Choroid plexus epithelial cell (primary cell): ENCODE results near the gene ZBTB17.

Source experiments
- DNase-seq: peaks from one replicate; pipeline ENCODE4 v3.0.0-alpha.2; 2010; ENCODE audit warnings: low read depth
- H3K4me3 ChIP-seq: 2 replicates; pipeline ENCODE4 v1.5.1; 2011; ENCODE audit warnings: low read depth, mild to moderate bottlenecking, control low read depth, low read length, moderate library complexity
- CTCF ChIP-seq: conservative IDR thresholded peaks from 2 replicates; pipeline ENCODE4 v1.5.1; 2011; ENCODE audit warnings: low read depth, mild to moderate bottlenecking, control low read depth, inconsistent platforms, low read length, moderate library complexity

Gene ZBTB17

GRCh38 chr1:15949453-15950245 lies 26.3 kb downstream of the ZBTB17 start:
- peak; percentile 95 for DNase-seq

GRCh38 chr1:15948595-15949452 lies 27.1 kb downstream of the ZBTB17 start:
- TF ChIP-seq CTCF = no peak
- no peak overlapping the region for H3K4me3 ChIP-seq
- DNase-seq = peak; percentile 91

More at GRCh38 chr1:15949453-15950245, 26.3 kb downstream of the ZBTB17 start:
- no peak for TF ChIP-seq CTCF
- peak overlapping the region; percentile 20 for H3K4me3 ChIP-seq

- no peak for TF ChIP-seq CTCF
- no peak overlapping the region for H3K4me3 ChIP-seq
- DNase-seq = no peak
Measured at GRCh38 chr1:15948091-15948591, 27.8 kb downstream of the ZBTB17 start.

GRCh38 chr1:15947382-15948090 lies 28.4 kb downstream of the ZBTB17 start:
- H3K4me3 ChIP-seq = no peak overlapping the region
- DNase-seq = no peak
- no peak for TF ChIP-seq CTCF

- no peak for DNase-seq
- TF ChIP-seq CTCF = no peak
- H3K4me3 ChIP-seq = no peak overlapping the region
Measured at GRCh38 chr1:15946571-15947381, 29.1 kb downstream of the ZBTB17 start.

- no peak for DNase-seq
- H3K4me3 ChIP-seq = no peak overlapping the region
- no peak for TF ChIP-seq CTCF
Measured at GRCh38 chr1:15945832-15946448, 30.0 kb downstream of the ZBTB17 start.
